HepG2 (cell line): ENCODE measurements around the gene FIBP. TPM values are rescaled to one million over a fixed set of nuclear protein-coding genes. Genes with fewer than 3 reads are reported as not detected.
A peak's percentile ranks its signal among the peaks of the same experiment; 100 is the strongest.

Source experiments
- AFF4 ChIP-seq: sonication (generic); formaldehyde crosslinking; IDR thresholded peaks from 2 replicates; pipeline ENCODE4 v1.4.0; 2020; ENCODE audit warnings: missing genetic modification reagents
- GABPB1 ChIP-seq: IDR thresholded peaks from 2 replicates; pipeline ENCODE4 v1.6.1; 2016; ENCODE audit warnings: mild to moderate bottlenecking, missing genetic modification reagents, moderate library complexity, missing compliant biosample characterization
- PRDM10 ChIP-seq: sonication (generic); formaldehyde crosslinking; IDR thresholded peaks from 2 replicates; pipeline ENCODE4 v1.4.0; 2020; ENCODE audit warnings: low read depth, missing genetic modification reagents
- ZFP36 ChIP-seq: fragments of 150-350 bp; IDR thresholded peaks from 2 replicates; pipeline ENCODE4 v1.6.1; 2018; ENCODE audit warnings: borderline replicate concordance, low read length, low read depth; ENCODE audit not compliant: partially characterized antibody
- ZNF710 ChIP-seq: sonication (generic); formaldehyde crosslinking; IDR thresholded peaks from 2 replicates; pipeline ENCODE4 v1.5.0; 2020; ENCODE audit warnings: mild to moderate bottlenecking, missing genetic modification reagents, borderline replicate concordance
- ZNF780A ChIP-seq: sonication (generic); formaldehyde crosslinking; IDR thresholded peaks from 2 replicates; pipeline ENCODE4 v1.8.0; 2022; ENCODE audit warnings: mild to moderate bottlenecking, missing genetic modification reagents, moderate library complexity
- ZNF891 ChIP-seq: sonication (generic); formaldehyde crosslinking; IDR thresholded peaks from 2 replicates; pipeline ENCODE4 v1.5.0; 2020; ENCODE audit warnings: mild to moderate bottlenecking, missing genetic modification reagents
- polyA plus RNA-seq, 8 experiments: library from polyadenylated mRNA; depleted of rRNA in 3 of 8; stranded (reverse) in 7 of 8; unstranded in 1 of 8; fragments of >200 nt; fragmentation: Illumina TruSeq in 4 of 8; extraction: Trizol in 4 of 8; gene quantifications; 2 replicates each; pipeline versions ENCODE4 v1.2.1 to v1.2.3, GENCODE V29; 2011 to 2016; ENCODE audit warnings: low read depth in 4 of 8, missing spikeins in 1 of 8, mixed read lengths in 1 of 8; ENCODE audit not compliant: insufficient read depth in 1 of 8
- total RNA-seq, 5 experiments: library from RNA; depleted of rRNA; stranded (reverse); fragments of >200 nt; fragmentation: Illumina TruSeq; extraction: Trizol; gene quantifications; 2 replicates each; pipeline ENCODE4 v1.2.3, GENCODE V29; 2016; ENCODE audit warnings: low read depth in 1 of 5
- TF ChIP-seq, protein P1 (sequence below): sonication (generic); formaldehyde crosslinking; conservative IDR thresholded peaks from 2 replicates; pipeline ENCODE4 v1.4.0; 2020; ENCODE audit warnings: missing genetic modification reagents
- TF ChIP-seq, protein P2 (sequence below): sonication (generic); formaldehyde crosslinking; IDR thresholded peaks from 2 replicates; pipeline ENCODE4 v1.4.0; 2020; ENCODE audit warnings: mild to moderate bottlenecking, missing genetic modification reagents, borderline replicate concordance
- TF ChIP-seq, protein P3 (sequence below): sonication (generic); formaldehyde crosslinking; IDR thresholded peaks from 2 replicates; pipeline ENCODE4 v1.4.0; 2020; ENCODE audit warnings: missing genetic modification reagents

FIBP gene
- total and polyA plus RNA-seq, 2 of the 13 experiments (the other 11 are each of a cell fraction or from before 2014, with no cell fraction given) = 42.9 to 62.1 TPM

DNA sequence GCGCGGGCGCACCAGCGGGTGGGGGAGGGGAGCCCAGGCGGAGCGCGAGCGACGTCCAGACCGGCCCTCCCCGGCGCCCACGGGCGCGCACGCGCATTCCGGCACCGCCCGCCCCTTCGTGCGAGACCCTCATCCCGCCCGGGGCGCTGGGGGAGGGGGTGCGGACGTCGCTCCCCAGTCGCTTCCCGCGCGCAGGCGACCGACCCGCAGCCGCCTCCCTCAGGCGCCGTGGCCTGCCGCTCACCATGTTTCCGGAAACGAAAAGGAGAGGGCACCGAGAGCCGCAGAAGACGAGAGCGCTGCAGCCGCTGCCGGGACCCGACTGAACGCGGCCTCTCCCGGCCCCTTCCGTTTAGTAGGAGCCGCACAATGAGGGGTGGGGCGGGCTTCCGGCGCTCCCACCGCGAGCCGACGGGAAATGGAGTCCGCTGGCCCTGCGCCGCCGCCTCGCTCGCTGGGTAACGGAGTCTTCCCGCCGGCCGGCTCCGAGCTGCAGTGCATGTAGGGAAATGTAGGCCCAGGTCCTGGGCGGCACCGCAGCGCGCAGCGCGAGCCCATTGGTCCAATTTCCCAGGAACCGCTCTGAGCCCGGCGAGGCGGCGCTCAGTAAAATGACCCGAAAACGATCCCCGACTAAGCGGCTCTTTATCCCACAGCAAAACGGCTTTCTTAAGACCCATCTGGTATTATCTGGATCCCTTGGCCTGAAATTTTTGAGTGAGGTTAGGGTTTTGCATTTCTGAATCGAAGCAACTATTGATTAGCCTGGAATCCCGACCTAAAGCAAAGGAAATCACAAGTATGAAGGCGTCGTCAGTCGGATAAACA, 30.2 kb downstream of the FIBP start, which contains the start of gene CFL1 (continued):
- TF ChIP-seq ZNF710 (CRISPR knock-in tag) (peak; percentile 82; the same call in 1 of the 2 replicates), GABPB1 (peak; percentile 97), AFF4 (CRISPR knock-in tag) (no peak), ZNF780A (peak; percentile 32; the same call in 1 of the 2 replicates), ZNF891 (CRISPR knock-in tag) (peak; percentile 82; the same call in 1 of the 2 replicates), ZFP36 (no peak), PRDM10 (CRISPR knock-in tag) (0 out of 2 replicates have a peak, but pooled peaks have one; percentile 48)
- TF ChIP-seq, protein P1, sequence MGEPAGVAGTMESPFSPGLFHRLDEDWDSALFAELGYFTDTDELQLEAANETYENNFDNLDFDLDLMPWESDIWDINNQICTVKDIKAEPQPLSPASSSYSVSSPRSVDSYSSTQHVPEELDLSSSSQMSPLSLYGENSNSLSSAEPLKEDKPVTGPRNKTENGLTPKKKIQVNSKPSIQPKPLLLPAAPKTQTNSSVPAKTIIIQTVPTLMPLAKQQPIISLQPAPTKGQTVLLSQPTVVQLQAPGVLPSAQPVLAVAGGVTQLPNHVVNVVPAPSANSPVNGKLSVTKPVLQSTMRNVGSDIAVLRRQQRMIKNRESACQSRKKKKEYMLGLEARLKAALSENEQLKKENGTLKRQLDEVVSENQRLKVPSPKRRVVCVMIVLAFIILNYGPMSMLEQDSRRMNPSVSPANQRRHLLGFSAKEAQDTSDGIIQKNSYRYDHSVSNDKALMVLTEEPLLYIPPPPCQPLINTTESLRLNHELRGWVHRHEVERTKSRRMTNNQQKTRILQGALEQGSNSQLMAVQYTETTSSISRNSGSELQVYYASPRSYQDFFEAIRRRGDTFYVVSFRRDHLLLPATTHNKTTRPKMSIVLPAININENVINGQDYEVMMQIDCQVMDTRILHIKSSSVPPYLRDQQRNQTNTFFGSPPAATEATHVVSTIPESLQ (CRISPR knock-in tag) = 0 out of 2 replicates have a peak, but pooled peaks have one; percentile 56
- TF ChIP-seq, protein P2, sequence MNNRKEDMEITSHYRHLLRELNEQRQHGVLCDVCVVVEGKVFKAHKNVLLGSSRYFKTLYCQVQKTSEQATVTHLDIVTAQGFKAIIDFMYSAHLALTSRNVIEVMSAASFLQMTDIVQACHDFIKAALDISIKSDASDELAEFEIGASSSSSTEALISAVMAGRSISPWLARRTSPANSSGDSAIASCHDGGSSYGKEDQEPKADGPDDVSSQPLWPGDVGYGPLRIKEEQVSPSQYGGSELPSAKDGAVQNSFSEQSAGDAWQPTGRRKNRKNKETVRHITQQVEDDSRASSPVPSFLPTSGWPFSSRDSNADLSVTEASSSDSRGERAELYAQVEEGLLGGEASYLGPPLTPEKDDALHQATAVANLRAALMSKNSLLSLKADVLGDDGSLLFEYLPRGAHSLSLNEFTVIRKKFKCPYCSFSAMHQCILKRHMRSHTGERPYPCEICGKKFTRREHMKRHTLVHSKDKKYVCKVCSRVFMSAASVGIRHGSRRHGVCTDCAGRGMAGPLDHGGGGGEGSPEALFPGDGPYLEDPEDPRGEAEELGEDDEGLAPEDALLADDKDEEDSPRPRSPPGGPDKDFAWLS (CRISPR knock-in tag) = no peak
- TF ChIP-seq, protein P3, sequence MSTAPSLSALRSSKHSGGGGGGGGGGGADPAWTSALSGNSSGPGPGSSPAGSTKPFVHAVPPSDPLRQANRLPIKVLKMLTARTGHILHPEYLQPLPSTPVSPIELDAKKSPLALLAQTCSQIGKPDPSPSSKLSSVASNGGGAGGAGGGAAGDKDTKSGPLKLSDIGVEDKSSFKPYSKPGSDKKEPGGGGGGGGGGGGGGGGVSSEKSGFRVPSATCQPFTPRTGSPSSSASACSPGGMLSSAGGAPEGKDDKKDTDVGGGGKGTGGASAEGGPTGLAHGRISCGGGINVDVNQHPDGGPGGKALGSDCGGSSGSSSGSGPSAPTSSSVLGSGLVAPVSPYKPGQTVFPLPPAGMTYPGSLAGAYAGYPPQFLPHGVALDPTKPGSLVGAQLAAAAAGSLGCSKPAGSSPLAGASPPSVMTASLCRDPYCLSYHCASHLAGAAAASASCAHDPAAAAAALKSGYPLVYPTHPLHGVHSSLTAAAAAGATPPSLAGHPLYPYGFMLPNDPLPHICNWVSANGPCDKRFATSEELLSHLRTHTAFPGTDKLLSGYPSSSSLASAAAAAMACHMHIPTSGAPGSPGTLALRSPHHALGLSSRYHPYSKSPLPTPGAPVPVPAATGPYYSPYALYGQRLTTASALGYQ (CRISPR knock-in tag) = no peak; the same call in 1 of the 2 replicates
